ENCODE results near the gene OMP. TPM values are rescaled to one million over a fixed set of nuclear protein-coding genes. Genes with fewer than 3 reads are reported as not detected.

OMP gene, protein sequence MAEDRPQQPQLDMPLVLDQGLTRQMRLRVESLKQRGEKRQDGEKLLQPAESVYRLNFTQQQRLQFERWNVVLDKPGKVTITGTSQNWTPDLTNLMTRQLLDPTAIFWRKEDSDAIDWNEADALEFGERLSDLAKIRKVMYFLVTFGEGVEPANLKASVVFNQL
- 0.29 and 1.3 TPM in 2 replicates for total RNA-seq

DNA sequence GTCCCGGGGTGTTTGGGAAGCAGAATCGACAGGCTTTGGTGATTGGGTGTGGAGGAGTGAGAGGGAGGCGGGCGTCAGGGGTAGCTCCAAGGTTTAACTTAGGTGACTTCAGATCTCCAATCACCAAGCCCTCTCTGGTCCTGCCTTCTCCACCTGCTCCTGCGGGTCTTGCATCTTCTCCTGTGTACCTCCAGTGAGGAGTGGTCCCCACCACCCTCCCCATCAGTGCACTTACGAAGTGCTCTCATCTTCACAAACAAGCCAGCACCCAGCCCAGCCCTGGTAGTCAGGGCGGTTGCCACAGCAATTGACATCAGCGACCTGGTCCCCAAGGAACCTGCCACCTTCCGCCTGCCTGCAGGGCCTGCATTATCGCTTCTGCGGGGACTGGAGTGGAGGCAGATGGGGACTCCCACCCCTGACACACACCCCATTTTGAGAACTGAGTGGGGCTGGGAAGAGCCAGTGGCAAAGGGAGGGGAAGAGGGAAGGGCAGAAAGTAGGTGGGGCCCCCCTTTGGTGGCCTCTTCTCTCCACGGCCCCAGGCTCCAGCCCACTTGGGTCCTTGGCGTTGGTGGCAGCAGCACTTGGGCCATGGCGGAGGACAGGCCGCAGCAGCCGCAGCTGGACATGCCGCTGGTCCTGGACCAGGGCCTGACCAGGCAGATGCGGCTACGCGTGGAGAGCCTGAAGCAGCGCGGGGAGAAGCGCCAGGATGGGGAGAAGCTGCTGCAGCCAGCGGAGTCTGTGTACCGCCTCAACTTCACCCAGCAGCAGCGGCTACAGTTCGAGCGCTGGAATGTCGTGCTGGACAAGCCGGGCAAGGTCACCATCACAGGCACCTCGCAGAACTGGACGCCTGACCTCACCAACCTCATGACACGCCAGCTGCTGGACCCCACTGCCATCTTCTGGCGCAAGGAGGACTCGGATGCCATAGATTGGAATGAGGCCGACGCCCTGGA lies at the start of gene OMP:
Gene OMP, plus strand, starts transcription at position 595 of the 965 bp plus-strand sequence. Its CDS starts 0 bp downstream, at position 595.

DNA sequence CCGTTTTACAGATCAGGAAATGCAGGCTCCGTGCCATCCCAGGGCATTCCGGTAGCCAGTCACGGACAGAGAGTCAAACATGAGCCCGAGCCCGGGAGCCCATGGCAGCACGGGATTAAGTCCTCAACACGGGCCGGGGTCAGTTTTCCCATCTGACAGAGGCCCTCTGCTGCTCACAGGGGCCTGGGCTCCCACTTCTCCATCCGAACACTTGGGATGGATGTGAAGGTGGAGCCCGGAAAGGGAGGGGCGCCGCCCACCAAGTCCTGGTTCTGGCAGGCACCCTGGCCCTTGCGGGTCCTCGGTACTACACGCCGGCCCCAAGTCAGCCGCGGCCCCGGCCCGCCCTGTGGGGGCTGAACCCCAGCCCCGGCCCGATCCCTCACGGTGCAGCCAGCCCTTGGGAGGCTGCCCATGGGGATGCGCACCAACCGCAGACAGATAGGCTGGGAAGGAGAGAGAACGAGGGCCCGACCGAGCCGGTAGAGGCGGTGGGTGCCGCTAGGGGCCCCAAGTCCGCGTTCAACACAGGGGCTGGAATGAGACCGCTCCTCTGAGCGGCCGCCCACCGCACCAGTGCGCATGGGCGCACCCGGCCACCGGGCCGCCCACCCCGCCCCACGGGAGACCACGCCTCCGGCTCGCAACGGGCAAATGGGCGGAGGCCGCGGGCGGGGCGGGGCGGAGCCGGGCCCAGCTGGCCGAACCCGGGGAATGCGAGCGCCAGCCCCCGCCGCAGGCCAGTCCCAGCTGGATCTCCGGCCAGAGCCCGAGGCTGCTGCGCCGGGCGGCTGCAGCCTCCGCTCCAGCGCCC lies 36.2 kb upstream of the OMP start, which contains the start of gene CAPN5:
Gene CAPN5, plus strand, starts transcription at position 743 of the 814 bp plus-strand sequence. CDS start 17,916 bp downstream, outside the sequence.

GRCh38 chr11:77127920-77128691 lies 25.5 kb downstream of the OMP start, which contains the start of gene MYO7A:
MYO7A (plus strand) TSS chr11:77128246; CDS start chr11:77130635, 2,389 bp downstream.

Other genes starting within 250 kb of the OMP start
- gene ACER3, start 241.9 kb upstream of the OMP start, total RNA-seq: 6.0 and 12.9 TPM in 2 replicates
- not detected in 2 replicates for gene B3GNT6, start 68.4 kb upstream of the OMP start, total RNA-seq
- 34.5 and 52.6 TPM in 2 replicates for gene CAPN5, start 35.9 kb upstream of the OMP start, total RNA-seq
- 0.15 and 0.17 TPM in 2 replicates for gene MYO7A, start 25.4 kb downstream of the OMP start, total RNA-seq
- gene GDPD4, start 198.8 kb downstream of the OMP start, total RNA-seq: 0.17 TPM in 1 of 2 replicates, not detected in the other

All from smooth muscle cell of trachea (primary cell).